Pulmonary artery endothelial cell (primary cell): ENCODE measurements around the gene LAMB4. TPM values are rescaled to one million over a fixed set of nuclear protein-coding genes. Genes with fewer than 3 reads are reported as not detected.

Experiments used
- total RNA-seq: library from RNA; depleted of rRNA; stranded (reverse); fragments of >200 nt; gene quantifications from 2 replicates; pipeline ENCODE4 v1.2.3, GENCODE V29; 2014

Gene LAMB4
- total RNA-seq, 1 donor from 2014 or later = 0.40 TPM

Other genes with a start within 250 kb of the LAMB4 start
- 61.3 and 83.9 TPM in 2 replicates for gene DLD, start 239.2 kb downstream of the LAMB4 start, total RNA-seq
- gene LAMB1, start 127.2 kb downstream of the LAMB4 start, total RNA-seq = 542 and 685 TPM in 2 replicates